ENCODE data around the gene RBL2. TPM values are rescaled to one million over a fixed set of nuclear protein-coding genes. Genes with fewer than 3 reads are reported as not detected.

RBL2 gene
- total and polyA plus RNA-seq, 2 of the 13 experiments (the other 11 are each of a cell fraction or from before 2014, with no cell fraction given) = 41.2 to 60.9 TPM

- TF ChIP-seq ZNF562 (CRISPR knock-in tag; IDR thresholded peaks at IDR 0.05; ENCODE audit: borderline replicate concordance) (no peak), TP53 (CRISPR knock-in tag; conservative IDR thresholded peaks at IDR 0.05) (no peak), DPF2 (CRISPR knock-in tag; IDR thresholded peaks at IDR 0.05; ENCODE audit: borderline replicate concordance, low read depth) (no peak), IRF2 (CRISPR knock-in tag; IDR thresholded peaks at IDR 0.05) (no peak; the same call in 1 of the 2 replicates), ZBTB46 (CRISPR knock-in tag; IDR thresholded peaks at IDR 0.05; ENCODE audit: borderline replicate concordance) (no peak), NBN (conservative IDR thresholded peaks at IDR 0.05) (no peak), KLF16 (CRISPR knock-in tag; IDR thresholded peaks at IDR 0.05) (peak; percentile 19 to 25; a peak in 2 of 4 replicates), ZFX (CRISPR knock-in tag; IDR thresholded peaks at IDR 0.05; ENCODE audit: low read depth) (no peak; the same call in none of the 2 replicates), CBX5 (CRISPR knock-in tag; IDR thresholded peaks at IDR 0.05; ENCODE audit: borderline replicate concordance) (no peak), KAT2B (IDR thresholded peaks at IDR 0.05; ENCODE audit: borderline replicate concordance, low read depth, low read length) (no peak), ZNF460 (CRISPR knock-in tag; IDR thresholded peaks at IDR 0.05; ENCODE audit: borderline replicate concordance) (no peak), NFKB2 (CRISPR knock-in tag; IDR thresholded peaks at IDR 0.05; ENCODE audit: borderline replicate concordance) (no peak), ZNF605 (CRISPR knock-in tag; IDR thresholded peaks at IDR 0.05) (peak; percentile 79), AGO1 (IDR thresholded peaks at IDR 0.05; ENCODE audit: low read depth, low read length, poor library complexity, severe bottlenecking) (peak; percentile 57), MIXL1 (CRISPR knock-in tag; IDR thresholded peaks at IDR 0.05) (no peak), ERF (CRISPR knock-in tag; IDR thresholded peaks at IDR 0.05) (no peak), MTERF4 (CRISPR knock-in tag; IDR thresholded peaks at IDR 0.05) (peak; percentile 64; the same call in 1 of the 2 replicates), SSRP1 (CRISPR knock-in tag; IDR thresholded peaks at IDR 0.05) (no peak), ZNF790 (CRISPR knock-in tag; IDR thresholded peaks at IDR 0.05; ENCODE audit: borderline replicate concordance) (peak; percentile 89; the same call in 1 of the 2 replicates), PRMT3 (CRISPR knock-in tag; IDR thresholded peaks at IDR 0.05; ENCODE audit: borderline replicate concordance, low read depth) (no peak), PRDM15 (CRISPR knock-in tag; IDR thresholded peaks at IDR 0.05) (peak; percentile 60), CCAR2 (optimal IDR thresholded peaks at IDR 0.05; ENCODE audit: low read depth, low read length) (no peak), ARHGAP35 (CRISPR knock-in tag; IDR thresholded peaks at IDR 0.05; ENCODE audit: borderline replicate concordance) (peak; percentile 38; the same call in 1 of the 2 replicates), NR3C1 (CRISPR knock-in tag; IDR thresholded peaks at IDR 0.05) (no peak)
These were observed 68.3 kb downstream of the RBL2 start, which contains the start of gene AKTIP (continued) for GRCh38 chr16:53502331-53503269.

All from HepG2 (cell line).